Choroid plexus epithelial cell (primary cell): Measurements from ENCODE around the gene RABEP1.

Source experiments
- DNase-seq: peaks from one replicate; pipeline ENCODE4 v3.0.0-alpha.2; 2010; ENCODE audit warnings: low read depth
- H3K4me3 ChIP-seq: 2 replicates; pipeline ENCODE4 v1.5.1; 2011; ENCODE audit warnings: low read depth, mild to moderate bottlenecking, control low read depth, low read length, moderate library complexity
- TF ChIP-seq, protein P1 (sequence below): conservative IDR thresholded peaks from 2 replicates; pipeline ENCODE4 v1.5.1; 2011; ENCODE audit warnings: low read depth, mild to moderate bottlenecking, control low read depth, inconsistent platforms, low read length, moderate library complexity

The RABEP1 gene

DNA sequence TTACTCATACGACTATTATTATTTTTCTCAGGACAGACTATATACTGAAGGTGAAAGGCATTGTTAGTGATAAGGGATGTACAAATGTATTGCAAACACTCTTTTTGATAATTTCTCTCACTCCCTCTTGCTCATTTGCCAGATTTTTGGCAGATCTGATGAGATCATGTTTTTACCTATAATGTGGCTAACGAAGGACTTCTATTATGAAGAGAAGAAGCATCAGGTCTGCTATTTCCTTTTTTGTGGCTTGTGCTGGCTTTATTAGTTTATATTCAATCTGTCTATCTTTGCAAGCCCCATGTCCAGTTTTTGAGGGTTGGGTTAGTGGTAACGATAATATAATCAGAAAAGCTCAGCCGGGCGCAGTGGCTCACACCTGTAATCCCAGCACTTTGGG lies 25.0 kb upstream of the RABEP1 start:
- TF ChIP-seq, protein P1, sequence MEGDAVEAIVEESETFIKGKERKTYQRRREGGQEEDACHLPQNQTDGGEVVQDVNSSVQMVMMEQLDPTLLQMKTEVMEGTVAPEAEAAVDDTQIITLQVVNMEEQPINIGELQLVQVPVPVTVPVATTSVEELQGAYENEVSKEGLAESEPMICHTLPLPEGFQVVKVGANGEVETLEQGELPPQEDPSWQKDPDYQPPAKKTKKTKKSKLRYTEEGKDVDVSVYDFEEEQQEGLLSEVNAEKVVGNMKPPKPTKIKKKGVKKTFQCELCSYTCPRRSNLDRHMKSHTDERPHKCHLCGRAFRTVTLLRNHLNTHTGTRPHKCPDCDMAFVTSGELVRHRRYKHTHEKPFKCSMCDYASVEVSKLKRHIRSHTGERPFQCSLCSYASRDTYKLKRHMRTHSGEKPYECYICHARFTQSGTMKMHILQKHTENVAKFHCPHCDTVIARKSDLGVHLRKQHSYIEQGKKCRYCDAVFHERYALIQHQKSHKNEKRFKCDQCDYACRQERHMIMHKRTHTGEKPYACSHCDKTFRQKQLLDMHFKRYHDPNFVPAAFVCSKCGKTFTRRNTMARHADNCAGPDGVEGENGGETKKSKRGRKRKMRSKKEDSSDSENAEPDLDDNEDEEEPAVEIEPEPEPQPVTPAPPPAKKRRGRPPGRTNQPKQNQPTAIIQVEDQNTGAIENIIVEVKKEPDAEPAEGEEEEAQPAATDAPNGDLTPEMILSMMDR = no peak
- H3K4me3 ChIP-seq = no peak overlapping the region
- no peak for DNase-seq

DNA sequence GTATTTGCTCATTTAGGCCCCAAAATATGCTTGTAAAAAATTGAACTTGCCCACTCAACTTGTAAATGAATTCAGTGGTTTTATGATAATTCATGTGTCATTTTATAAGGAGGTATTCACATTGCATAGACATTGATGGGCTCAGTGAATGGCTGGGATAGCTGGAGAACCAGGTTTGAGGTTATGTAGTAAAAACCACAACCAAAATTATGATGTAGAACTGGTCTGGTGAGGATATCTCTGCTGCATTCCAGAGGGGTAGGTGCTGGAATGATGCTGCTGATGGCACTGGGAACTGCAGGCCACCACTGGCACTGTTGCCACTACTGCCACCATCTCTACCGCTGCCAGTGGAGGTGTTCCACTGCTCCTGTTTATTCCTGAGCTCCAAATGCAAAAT lies 21.5 kb upstream of the RABEP1 start:
- TF ChIP-seq, protein P1 = no peak
- DNase-seq = no peak
- H3K4me3 ChIP-seq = no peak overlapping the region

DNA sequence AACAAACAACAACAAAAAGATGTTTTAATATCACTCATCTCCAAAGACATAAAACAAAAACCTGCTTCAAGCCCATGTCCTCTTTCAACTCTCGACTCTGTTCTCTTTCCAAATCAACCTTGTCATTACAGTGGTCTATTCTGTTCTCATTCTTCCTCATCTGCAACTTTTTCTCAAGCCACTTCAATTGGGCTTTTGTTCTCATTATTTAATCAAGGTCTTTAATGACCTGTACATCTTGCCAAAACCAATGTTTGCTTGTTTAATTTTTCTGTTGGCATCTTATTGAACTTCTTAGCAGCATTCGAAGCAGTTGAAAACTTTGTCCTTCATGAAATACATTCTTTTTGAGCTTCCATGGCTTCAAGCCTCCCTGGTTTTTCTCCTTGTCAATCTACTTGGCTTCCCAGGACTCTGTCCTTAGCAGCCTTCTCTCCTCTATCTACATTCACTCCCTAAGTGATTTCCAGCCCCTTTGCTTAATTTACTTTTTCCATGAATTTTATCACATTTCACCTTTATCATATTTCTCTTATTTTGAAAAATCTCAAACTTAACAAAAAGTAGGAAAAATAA lies 19.6 kb upstream of the RABEP1 start:
- DNase-seq = no peak
- TF ChIP-seq, protein P1 = no peak

DNA sequence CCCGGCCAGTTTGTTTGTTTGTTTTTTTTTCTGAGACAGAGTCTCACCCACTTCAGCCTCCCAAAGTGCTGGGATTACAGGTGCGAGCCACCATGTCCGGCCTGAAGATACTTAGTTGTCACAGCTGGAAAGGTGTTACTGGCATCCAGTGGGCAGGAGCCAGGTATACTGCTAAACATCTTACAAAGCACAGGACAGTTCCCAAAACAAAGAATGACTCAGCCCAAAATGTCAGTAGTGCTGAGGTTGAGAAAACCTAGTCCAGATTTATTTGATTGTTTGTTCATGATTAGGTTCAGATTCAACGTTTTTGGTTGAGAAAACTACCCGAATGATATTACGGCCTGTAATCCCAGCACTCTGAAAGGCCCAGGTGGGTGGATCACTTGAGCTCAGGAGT lies 18.6 kb upstream of the RABEP1 start:
- no peak for DNase-seq
- TF ChIP-seq, protein P1 = no peak
- H3K4me3 ChIP-seq = no peak overlapping the region

More for the DNA sequence above, 19.6 kb upstream of the RABEP1 start:
- H3K4me3 ChIP-seq = no peak overlapping the region

DNA sequence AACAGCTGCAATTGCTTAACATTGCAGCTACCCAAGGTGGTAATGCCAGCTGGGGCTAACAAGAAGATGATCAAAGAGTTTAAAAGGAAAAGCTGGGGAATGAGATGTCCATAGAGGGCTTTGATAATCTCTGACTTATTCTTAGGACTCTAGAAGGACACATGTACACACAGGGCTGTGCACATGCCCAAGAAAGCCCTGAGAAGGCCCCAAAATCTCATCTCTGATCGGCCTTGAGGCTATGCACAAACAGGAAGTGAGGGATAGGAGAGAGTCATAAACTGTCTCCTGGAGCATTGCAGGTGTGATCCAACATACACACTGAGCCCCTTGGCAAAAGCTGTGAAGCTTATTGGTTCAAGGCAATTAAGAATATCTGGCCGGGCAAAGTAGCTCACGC lies 17.2 kb upstream of the RABEP1 start:
- TF ChIP-seq, protein P1 = no peak
- H3K4me3 ChIP-seq = no peak overlapping the region
- DNase-seq = no peak

DNA sequence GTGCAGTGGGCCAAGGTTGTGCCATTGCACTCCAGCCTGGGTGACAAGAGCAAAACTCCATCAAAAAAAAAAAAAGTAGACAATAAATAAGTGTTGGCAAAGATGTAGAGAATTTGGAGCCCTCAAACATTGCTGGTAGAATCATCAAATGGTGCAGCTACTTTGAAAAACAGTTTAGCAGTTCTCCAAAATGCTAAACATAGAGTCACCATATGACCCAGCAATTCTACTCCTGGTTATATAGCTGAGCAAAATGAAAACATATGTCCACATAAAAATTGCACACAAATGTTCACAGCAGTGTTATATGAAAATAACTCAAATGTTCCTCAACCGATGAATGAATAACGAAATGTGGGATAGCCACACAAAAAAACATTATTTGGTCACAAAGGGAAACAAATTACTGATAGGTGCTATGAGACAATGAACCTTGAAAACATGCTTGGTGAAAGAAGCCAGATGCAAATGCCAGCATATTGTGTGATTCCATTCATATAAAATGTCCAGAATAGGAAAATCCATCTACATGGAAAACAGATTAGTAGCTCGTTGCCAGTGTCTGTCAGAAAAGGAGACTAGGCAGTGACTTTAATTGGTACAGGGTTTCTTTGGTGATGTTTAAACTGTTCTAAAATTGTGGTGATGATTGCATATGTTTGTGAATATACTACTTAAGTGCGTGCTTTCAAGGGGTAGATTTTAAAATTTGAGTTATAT lies 12.7 kb upstream of the RABEP1 start:
- TF ChIP-seq, protein P1 = no peak
- no peak for DNase-seq
- H3K4me3 ChIP-seq = no peak overlapping the region

DNA sequence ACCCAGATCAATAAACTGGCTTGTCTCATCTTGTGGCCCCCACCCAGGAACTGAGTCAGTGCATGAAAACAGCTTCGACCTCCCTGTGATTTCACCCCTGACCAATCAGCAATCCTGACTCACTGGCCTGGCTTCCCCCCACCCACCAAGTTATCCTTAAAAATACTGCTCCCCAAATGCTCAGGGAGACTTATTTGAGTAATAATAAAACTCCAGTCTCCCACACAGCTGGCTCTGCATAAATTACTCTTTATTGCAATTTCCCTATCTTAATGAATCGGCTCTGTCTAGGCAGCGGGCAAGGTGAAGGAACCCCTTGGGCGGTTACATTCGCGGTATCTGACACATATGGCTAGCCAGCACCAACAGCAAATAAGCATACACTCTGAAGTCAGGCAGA lies 9.8 kb upstream of the RABEP1 start:
- H3K4me3 ChIP-seq = no peak overlapping the region
- DNase-seq = no peak
- TF ChIP-seq, protein P1 = no peak
